A673 (cell line): ENCODE data around the gene HOMER1. TPM values are rescaled to one million over a fixed set of nuclear protein-coding genes. Genes with fewer than 3 reads are reported as not detected.
A peak's percentile ranks its signal among the peaks of the same experiment; 100 is the strongest.

Source experiments
- BruUV-seq: library from RNA; stranded (reverse); fragments of 400-500 nt; replicated peaks from 2 replicates; lab custom pipeline; 2021; lab: Mats Ljungman, UMichigan
- CTCF ChIA-PET: fragments of 300-600 bp; sonication (Branson Sonifier 250); formaldehyde crosslinking; loops from one replicate; lab custom pipeline; 2022; ENCODE audit warnings: antibody characterized with exemption; lab: Charles Lee
- POLR2A ChIA-PET: fragments of 300-600 bp; sonication (Branson Sonifier 250); formaldehyde crosslinking; loops from one replicate; lab custom pipeline; 2022; ENCODE audit warnings: antibody characterized with exemption; ENCODE audit not compliant: low non-redundant PET; lab: Charles Lee
- DNase-seq: peaks from one replicate; pipeline ENCODE4 v3.0.0-alpha.2; 2015; ENCODE audit warnings: low spot score
- H3K27ac ChIP-seq: fragments of 200-600 bp; sonication (generic); 2 replicates; pipeline ENCODE4 v1.5.1; 2016; ENCODE audit warnings: mixed run types, low read depth, mild to moderate bottlenecking, mixed read lengths, antibody characterized with exemption, low read length; ENCODE audit not compliant: poor library complexity, severe bottlenecking
- H3K27me3 ChIP-seq: fragments of 200-600 bp; sonication (generic); replicated peaks from 2 replicates; pipeline ENCODE4 v1.6.1; 2017; ENCODE audit warnings: mixed run types, low read depth, mild to moderate bottlenecking, mixed read lengths, antibody characterized with exemption, low read length; ENCODE audit not compliant: insufficient read depth, poor library complexity
- H3K36me3 ChIP-seq: fragments of 200-600 bp; sonication (generic); 2 replicates; pipeline ENCODE4 v1.6.1; 2016; ENCODE audit warnings: mixed run types, mild to moderate bottlenecking, mixed read lengths, antibody characterized with exemption, low read length; ENCODE audit not compliant: insufficient read depth, poor library complexity, severe bottlenecking
- H3K4me1 ChIP-seq: fragments of 200-600 bp; sonication (generic); 2 replicates; pipeline ENCODE4 v1.6.1; 2017; ENCODE audit warnings: mixed run types, mild to moderate bottlenecking, mixed read lengths, antibody characterized with exemption, low read length; ENCODE audit not compliant: insufficient read depth, poor library complexity, severe bottlenecking
- H3K4me3 ChIP-seq: fragments of 200-600 bp; sonication (generic); 2 replicates; pipeline ENCODE4 v1.5.1; 2016; ENCODE audit warnings: low read depth, mixed run types, mild to moderate bottlenecking, mixed read lengths, low read length; ENCODE audit not compliant: poor library complexity, severe bottlenecking
- H3K9me3 ChIP-seq: fragments of 200-600 bp; sonication (generic); 2 replicates; pipeline ENCODE4 v1.6.1; 2016; ENCODE audit warnings: mixed run types, low read depth, mild to moderate bottlenecking, mixed read lengths, antibody characterized with exemption, low read length; ENCODE audit not compliant: poor library complexity, severe bottlenecking
- EZH2 ChIP-seq: fragments of 200-600 bp; sonication (generic); IDR thresholded peaks from 2 replicates; pipeline ENCODE4 v1.6.1; 2017; ENCODE audit warnings: borderline replicate concordance, low read depth, mild to moderate bottlenecking, mixed read lengths, antibody characterized with exemption, low read length; ENCODE audit not compliant: poor library complexity, severe bottlenecking
- intact Hi-C: fragments of 100-400 bp; cut with micrococcal nuclease; formaldehyde crosslinking; loops from one replicate; pipeline ENCODE4 v1.10.0; 2022; ENCODE audit not compliant: unreplicated experiment
- total RNA-seq: library from RNA; stranded (reverse); gene quantifications from 2 replicates; pipeline ENCODE4 v1.2.3, GENCODE V29; 2021
- TF ChIP-seq, protein P1 (sequence below): fragments of 300-800, 200-600 bp; sonication (generic); conservative IDR thresholded peaks from 2 replicates; pipeline ENCODE4 v1.5.1; 2017; ENCODE audit warnings: low read depth, mild to moderate bottlenecking, antibody characterized with exemption, low read length, moderate library complexity, mixed read lengths

HOMER1 gene
- total RNA-seq, 1 experiment from 2014 or later, result 34.0 TPM

DNA sequence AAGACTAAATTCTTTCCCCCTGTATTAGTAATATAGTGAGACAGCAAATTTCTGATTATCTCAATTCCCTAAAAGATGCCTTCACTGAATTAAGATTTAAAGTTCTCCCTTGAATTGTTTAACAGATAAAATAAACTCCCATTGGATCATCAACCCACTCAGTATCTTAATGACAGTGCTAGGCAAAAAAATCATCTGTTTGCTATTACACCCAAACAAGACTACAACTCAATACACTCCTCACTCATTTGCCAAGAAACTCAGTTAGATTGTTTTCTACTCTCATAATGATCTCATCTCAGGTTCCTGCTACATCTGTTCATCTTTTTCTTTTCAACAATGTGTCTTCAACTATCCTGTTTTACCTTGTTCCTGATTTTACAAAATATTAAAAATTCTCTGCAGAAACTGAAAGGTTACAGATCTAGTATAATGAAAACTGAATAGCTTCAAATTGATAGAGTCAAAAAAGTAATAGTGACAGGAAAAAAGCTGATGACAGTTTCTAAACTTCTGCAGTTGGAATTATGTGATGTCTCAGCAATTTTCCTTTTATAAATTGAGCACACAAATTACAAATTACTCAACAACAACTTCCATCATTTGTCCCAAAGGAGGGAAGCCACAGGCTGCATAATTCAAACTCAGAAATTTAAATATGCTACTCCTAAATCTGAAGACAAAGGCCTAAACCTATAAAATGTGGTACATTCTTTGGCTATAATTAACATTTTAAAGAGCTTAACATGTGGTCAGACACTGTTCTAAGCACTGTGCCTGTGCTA lies 39.4 kb downstream of the HOMER1 start:
- intact Hi-C loops, result loop anchor here (1.0 kb wide), 1 partner anchor 79 kb away; no protein-coding TSS in a partner anchor
- CTCF ChIA-PET, result interaction anchor here (0.6 kb wide), 1 partner anchor 224 kb away, joined by 5 read pairs; no protein-coding TSS in a partner anchor
- no peaks in the 10 kb centered on the region for H3K36me3 ChIP-seq

DNA sequence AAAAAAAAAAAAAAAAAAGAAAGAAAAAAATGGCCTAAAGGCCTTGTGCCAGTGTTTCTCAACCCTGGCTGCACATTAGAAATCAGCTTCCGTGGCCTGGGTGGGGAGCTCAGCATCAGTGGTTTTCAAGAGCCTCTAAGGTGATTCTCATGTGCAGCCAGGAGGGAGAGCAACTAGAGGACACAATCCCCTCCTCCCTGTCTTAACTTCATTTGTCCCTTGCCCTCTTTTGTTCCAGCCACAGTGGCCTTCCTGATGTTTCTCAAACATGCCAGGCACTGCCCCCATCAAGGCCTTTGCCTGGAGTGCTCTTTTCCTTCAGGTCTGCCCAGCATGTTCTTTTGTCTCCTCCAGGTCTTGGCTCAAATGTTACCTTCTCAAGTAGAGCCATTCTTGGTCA lies 42.4 kb downstream of the HOMER1 start:
- CTCF ChIA-PET, result no interaction called here
- no peak overlapping the region for H3K4me3 ChIP-seq
- no peaks in the 10 kb centered on the region for H3K27me3 ChIP-seq
- H3K27ac ChIP-seq, result no peak overlapping the region
- peaks cover 13% of the 10 kb centered on the region for H3K4me1 ChIP-seq
- no peak for TF ChIP-seq EZH2
- TF ChIP-seq, protein P1, sequence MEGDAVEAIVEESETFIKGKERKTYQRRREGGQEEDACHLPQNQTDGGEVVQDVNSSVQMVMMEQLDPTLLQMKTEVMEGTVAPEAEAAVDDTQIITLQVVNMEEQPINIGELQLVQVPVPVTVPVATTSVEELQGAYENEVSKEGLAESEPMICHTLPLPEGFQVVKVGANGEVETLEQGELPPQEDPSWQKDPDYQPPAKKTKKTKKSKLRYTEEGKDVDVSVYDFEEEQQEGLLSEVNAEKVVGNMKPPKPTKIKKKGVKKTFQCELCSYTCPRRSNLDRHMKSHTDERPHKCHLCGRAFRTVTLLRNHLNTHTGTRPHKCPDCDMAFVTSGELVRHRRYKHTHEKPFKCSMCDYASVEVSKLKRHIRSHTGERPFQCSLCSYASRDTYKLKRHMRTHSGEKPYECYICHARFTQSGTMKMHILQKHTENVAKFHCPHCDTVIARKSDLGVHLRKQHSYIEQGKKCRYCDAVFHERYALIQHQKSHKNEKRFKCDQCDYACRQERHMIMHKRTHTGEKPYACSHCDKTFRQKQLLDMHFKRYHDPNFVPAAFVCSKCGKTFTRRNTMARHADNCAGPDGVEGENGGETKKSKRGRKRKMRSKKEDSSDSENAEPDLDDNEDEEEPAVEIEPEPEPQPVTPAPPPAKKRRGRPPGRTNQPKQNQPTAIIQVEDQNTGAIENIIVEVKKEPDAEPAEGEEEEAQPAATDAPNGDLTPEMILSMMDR, result no peak
- intact Hi-C loops, result no loop called here
- no peaks in the 10 kb centered on the region for H3K36me3 ChIP-seq
- no peaks in the 10 kb centered on the region for H3K9me3 ChIP-seq
- POLR2A ChIA-PET, result no interaction called here
- DNase-seq, result no peak
- BruUV-seq, result no TSS peak

More for the DNA sequence above, 39.4 kb downstream of the HOMER1 start:
- BruUV-seq, result no TSS peak
- H3K4me3 ChIP-seq, result no peak overlapping the region
- no peaks in the 10 kb centered on the region for H3K27me3 ChIP-seq
- POLR2A ChIA-PET, result no interaction called here
- no peaks in the 10 kb centered on the region for H3K9me3 ChIP-seq
- TF ChIP-seq, protein P1, result no peak
- TF ChIP-seq EZH2, result no peak
- peak; percentile 28 for DNase-seq
- no peak overlapping the region for H3K27ac ChIP-seq
- peaks cover 13% of the 10 kb centered on the region for H3K4me1 ChIP-seq

- DNase-seq, result peak; percentile 53
- no TSS peak for BruUV-seq
- Histone ChIP-seq H3K4me1 (peaks cover 4% of the 10 kb centered on the region), H3K27me3 (no peaks in the 10 kb centered on the region), H3K27ac (no peak overlapping the region), H3K9me3 (no peaks in the 10 kb centered on the region), H3K4me3 (no peak overlapping the region), H3K36me3 (no peaks in the 10 kb centered on the region)
- intact Hi-C loops, result loop anchor here (1.0 to 5.0 kb wide), 3 partner anchors 209 to 443 kb away; no protein-coding TSS in a partner anchor
- CTCF ChIA-PET, result interaction anchor here (0.6 to 0.7 kb wide), 2 partner anchors 22 to 152 kb away, joined by 3 read pairs; no protein-coding TSS in a partner anchor
- TF ChIP-seq, protein P1, result peak; percentile 78
- TF ChIP-seq EZH2, result no peak
- POLR2A ChIA-PET, result no interaction called here
Measured at GRCh38 chr5:79464695-79465332, 49.1 kb downstream of the HOMER1 start.
